Measurements from ENCODE around the gene JUP.

GRCh38 chr17:41800601-41801373 is 14.3 kb upstream of the JUP start:
- no peak for TF ChIP-seq CTCF (IDR thresholded peaks at IDR 0.05; ENCODE audit: poor library complexity)
- TF ChIP-seq EZH2phosphoT487 (IDR thresholded peaks at IDR 0.05; ENCODE audit: low read depth, severe bottlenecking, unreplicated experiment) = no peak
- no peak for TF ChIP-seq EZH2 (IDR thresholded peaks at IDR 0.05; ENCODE audit: borderline replicate concordance)

Data from hepatocyte (in vitro differentiated cells).